Activated naive CD4-positive, alpha-beta T cell treated with anti-CD3 and anti-CD28 coated beads, Interleukin-2, amount 50 U/mL, for 16 hours (primary cell): Measurements from ENCODE around the gene ATPAF2.
A peak's percentile ranks its signal among the peaks of the same experiment; 100 is the strongest.

Experiments
- DNase-seq: peaks from one replicate; pipeline ENCODE4 v3.0.0-alpha.2; 2020

Gene ATPAF2

DNA sequence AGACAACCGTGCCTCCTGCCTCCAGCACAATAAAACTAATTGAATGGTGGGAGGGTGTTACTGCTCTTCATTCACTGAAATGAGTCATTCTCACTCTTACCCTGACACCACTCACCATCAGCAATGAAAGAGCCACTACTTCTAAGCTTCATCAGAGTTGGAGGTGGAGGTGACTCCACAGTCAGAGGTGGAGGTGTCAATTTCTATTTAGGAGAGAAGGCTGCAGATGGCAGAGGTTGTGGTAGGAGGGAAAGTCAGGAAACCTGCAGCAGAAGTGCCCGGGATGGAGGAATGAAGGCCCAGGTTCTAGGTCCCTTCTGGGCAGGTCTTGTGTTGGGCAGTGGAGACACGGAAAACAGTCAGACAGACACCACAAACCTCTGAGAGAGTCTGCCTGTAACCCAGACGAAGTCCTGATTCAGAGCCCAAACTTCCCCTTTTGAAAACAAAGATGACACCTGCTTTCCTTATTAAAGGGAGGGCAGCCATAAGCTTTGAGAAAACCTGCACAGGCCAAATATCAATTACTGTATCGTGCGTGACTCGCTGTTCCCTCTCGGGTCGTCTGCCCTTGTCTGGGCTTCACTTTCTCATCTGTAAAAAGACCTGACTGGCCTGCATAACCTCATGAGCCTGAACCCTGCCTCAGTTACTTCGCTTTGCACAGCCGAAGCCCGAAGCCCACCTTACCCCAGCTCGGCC is 668 bp downstream of the ATPAF2 start:
- DNase-seq = peak; percentile 16

DNA sequence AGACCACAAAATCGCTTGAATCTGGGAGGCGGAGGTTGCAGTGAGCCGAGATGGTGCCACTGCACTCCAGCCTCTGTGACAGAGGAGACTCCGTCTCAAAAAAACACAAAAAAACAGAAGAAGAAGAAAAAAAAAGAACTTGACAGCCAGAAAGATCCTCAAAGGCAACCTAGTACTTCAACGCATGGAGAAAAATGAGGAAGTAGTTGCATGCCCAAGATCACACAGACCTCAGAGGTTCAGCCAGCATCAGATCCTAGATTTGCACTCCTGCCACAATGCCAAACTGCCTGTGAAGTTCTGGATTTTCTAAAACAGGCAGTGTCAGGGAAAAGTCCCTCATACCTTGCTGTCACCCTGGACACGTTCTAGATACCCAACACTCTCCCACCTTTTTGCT is 1.5 kb downstream of the ATPAF2 start:
- DNase-seq = no peak

DNA sequence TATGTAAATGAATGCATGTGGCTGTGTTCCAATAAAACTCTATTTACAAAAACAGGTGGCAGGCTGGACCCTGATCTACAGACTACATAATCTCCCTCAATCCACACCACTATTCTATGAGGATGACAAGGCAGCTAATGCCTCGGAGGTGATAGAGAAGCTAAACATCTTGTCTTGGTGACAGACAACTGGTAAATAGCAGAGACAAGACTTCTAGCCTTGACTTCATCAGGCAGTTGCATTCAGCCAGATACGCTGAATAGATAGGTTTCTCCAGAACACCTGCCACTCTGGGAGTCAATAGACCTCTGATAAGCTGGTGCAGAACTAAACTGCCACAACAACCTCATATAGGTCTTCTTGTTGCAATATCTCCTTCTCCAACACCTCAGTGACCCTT is 3.3 kb downstream of the ATPAF2 start:
- DNase-seq = no peak

DNA sequence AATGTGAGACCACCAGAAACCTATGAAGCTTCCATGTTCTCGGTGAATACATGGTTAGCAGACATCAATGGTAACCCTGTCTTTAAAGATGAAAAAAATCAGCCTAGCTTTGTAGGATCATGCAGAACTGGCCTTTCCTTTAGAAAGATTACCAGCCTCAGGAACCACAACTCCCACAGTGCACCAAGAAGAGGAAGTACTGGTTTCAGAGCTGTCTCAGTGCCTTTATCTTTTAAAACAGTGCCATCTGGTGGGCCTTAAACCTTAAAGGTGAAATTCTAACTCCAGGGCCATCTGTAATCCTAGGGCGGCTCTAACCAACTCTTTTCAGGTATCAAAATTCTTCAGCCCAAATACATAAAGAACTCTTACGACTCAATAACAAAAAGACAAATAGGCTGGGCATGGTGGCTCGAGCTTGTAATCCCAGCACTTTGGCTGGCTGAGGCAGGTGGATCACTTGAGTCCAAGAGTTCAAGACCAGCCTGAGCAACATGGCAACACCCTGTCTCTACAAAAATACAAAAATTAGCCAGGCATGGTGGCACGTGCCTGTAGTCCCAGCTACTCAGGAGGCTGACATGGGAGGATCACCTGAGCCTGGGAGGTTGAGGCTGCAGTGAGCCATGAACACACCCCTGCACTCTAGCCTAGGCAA is 5.4 kb downstream of the ATPAF2 start:
- peak; percentile 35 for DNase-seq

DNA sequence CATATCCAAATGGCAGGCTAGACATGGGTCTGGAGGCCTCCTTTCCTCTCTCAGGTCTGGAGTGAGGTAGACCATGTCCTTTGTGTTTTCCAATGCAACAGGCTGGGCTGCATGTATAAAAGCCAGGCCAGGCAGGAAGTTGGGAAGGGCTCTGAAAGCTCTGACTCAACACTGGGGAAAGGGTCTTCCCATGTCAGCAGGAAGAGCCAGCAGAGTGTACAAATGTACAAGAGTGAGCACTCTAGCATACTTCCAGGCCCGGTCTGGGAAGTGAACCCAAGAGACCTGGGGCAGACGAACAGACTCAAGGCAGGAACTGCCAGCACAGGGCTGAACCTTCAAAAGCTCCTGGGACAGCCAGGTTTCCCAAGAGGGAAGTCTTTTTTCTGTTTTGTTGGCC is 7.0 kb downstream of the ATPAF2 start:
- DNase-seq = no peak

DNA sequence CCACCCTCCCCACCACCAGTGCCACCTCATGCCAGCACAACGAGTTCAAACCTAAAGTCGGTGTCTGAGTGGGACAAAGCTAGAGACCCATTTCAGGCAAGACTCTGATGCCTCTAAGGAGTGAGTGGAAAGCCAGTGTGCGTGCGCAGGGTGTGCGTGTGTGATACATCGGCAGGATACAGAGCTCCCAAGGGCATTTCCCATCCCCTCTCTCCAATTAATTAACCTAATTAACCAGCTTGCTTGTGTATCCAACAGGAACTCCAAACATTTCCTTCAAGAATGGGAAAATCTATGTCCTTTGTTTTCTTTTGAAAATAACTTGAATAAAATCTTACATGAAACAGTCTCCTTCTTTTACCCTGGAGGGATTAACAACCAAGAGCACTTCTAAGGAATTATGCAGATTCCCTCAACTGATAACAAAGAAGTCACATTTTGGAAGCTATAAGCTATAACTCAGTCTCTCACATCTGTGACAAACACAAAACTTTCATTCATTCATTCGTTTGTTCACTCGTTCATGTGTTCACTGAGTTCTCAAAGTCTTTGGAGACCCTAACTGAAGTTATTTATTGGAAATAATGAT is 9.9 kb downstream of the ATPAF2 start:
- DNase-seq = no peak

DNA sequence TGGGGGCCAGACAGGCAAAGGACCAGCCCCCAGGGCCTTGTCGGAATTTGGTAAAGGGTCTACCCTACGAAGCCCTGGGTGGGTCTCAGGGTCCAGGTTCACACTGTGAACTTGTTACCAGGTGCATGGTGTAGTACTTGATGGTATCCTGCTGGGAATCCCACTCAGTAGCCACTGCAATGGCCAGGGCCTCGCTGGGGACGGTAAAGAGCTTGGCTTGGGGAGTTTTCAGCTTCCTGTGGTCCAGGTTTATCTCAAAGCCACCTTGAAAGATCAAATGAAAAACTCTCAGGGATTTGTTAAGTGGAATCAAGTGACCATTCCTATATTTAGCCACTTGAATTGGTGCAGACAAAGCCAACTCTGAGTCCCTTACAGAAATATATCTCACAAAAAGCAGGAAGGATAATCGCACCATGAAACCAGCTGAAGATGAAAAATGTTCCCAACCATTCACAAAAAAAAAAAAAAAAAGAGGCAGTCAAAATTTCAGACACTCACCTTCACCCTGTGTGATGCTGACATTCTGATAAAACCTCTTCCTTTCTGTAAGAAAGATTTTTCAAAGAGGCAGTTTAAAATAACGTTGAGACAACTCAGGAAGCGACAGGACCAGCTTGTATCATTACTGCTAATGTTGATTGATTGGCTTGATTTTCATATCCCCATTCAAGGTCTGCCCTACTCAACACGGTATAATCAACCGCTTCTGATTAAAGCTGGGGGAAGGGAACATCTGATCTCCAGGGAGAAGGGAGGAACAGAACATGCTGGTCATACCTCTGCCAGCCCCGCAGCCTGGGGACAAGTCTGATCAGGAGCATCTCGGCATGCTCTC is 10.6 kb downstream of the ATPAF2 start:
- no peak for DNase-seq

DNA sequence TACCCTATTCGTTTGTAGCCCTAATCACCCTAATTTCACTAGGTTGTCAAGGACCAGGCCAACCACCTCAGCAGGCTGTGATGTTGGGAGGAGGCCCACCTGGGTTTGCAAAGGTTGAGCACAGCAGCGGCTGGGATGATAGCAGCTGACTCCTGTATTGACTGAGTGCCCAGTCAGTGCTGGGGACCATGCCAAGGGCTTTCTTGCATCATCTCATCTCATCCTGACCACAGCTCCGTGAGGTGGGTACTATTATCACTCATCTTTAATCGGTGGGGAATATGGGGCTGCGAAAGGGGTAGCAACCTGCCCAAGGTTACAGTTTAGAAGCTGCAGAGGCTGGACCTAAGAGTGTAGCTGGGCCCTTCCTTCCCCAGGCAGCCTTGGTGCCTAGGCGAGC is 11.7 kb downstream of the ATPAF2 start:
- DNase-seq = no peak

DNA sequence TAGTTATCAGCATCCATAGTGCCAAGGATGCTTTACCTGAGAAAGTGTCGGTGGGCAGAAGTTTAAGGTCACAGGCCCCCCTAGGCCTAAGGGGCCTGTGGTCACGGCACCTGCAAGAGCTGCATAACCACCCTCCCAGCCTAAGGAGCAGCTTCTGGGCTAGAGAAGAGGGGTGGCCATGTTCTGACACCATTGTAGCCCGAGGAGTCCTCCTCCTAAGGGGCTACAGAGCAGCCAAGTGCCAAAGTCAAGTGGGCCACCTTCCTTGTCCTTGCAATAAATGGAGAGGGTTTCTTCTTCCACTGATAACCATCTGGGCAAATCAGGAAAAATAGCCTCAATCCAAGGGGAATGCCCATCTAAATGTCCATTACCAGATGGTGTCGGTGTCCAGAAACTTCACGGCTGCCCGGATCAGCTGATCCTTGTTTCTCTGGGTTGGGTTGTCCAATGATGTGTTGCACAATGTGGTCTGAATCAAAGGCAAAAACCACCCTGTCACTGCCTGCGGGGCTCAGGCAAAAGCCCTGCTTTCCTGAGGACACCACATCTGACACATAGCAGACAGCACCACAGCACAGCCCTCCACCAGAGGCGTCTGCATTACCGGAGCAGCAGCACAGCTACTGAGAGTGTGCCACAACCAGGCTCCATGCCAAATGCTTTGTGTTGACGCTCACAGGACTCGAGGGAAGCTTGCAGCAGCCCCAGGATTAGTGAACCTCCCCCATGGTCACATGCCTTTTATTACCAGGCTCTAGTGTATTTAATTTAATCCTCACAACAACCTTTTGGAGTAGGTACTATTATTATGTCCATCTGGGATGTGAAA is 12.8 kb downstream of the ATPAF2 start:
- DNase-seq = no peak

DNA sequence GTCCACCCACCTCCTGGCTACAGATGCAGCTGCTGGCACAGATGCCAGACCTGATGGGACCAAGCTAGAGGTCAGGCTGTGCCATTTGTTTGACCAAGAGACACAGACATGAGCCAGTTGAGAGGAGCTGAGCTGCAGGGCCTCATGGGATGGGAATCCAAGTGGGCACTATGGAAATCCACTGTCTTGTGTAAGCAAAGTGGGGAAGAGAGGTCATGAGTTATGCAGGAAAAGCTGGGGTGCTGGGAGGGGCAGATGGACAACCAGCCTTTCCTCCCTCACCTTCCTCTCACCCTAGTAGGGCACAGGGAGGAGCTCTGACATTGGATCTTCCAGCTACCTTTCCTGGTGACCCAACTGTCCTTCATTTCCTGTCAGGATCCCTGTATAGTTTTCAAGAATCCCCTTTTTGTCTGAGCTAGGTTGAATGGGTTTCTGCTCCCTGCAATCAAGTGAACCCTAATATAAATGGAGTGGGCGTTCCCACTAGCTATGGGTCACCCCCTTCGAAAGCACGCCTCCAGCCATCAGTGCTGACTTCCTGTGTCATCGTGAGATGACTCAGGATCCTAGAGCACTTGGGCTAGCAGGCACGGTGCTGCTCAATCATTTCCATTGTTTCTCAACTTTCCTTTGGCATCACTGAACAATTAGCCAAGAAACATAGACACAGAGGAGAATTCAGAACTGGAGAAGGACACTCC is 13.6 kb downstream of the ATPAF2 start:
- DNase-seq = no peak

DNA sequence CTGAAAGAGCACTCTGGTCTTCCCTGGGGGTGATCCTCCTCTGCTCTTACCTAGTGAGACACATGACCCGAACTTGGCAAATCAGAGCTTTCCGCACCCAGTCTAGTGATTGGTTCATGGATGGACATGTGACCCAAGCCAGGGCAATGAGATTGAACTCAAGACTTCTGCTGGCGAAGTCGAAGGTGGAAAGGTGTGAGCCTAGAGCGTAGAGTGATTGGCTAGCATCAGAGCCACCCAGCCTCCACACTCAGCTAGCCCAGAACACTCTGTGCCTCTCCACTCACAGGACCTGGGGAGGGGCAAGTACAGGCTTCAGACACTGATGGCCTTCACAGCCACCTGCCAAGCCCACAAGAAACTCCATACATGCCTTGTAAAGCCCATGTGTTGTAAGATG is 17.6 kb downstream of the ATPAF2 start:
- DNase-seq = no peak

DNA sequence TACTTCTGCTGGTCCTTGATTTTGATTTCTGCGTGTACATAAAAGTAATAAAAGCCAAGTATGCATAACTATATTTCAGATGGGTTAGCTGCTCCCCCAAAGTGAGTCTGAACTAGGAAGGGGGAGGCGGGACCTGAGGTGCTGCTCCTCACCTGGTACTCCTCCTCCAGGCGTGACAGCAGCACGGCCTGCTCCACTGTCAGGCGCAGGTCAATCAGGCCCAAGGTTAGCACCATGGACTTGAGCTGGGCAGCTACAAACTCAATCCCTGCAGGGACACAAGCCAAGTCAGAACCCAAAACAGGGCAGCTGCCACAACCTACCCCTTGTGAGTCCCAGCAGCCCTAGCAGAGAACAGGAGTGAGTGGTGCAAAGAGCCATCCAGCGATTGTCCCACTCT is 18.0 kb downstream of the ATPAF2 start:
- DNase-seq = no peak

DNA sequence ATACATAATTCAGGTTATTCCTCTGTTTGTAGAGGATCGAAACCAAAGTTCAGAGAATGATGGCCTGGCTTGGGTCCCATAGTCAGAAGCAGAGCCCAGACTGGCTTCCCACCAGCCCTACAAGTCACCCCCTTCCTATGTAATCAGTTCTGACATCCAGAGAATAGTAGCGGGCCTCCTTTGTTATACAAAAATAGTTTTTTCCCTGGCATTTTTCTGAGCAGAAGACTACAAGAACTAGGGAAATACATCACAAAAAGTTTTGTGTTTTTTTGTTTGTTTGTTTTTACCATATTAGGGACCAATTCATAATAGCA is 19.2 kb downstream of the ATPAF2 start:
- DNase-seq = no peak

DNA sequence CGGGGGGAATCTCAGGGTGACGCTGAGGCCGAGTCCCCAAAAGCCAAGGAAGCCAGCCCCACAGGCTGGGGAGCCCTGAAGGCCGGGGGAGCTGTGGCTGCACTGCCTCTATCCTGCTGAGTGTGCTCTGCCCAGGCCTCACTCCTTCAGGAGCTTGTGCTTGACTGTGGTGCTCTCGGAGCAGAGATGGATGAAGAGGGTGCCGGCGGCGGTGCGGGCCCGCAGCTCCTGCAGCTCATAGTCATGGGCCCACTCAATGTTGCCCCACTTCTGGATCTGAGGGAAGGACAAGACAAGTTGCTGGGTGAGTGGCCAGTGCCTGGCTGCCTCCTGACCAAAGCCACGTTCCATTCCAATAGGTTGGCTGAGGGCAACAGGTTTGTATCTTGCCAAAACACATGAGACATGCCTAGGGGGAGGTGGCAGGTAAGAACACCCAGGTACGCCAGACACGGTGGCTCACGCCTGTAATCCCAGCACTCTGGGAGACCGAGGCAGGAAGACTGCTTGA is 20.5 kb downstream of the ATPAF2 start:
- no peak for DNase-seq

DNA sequence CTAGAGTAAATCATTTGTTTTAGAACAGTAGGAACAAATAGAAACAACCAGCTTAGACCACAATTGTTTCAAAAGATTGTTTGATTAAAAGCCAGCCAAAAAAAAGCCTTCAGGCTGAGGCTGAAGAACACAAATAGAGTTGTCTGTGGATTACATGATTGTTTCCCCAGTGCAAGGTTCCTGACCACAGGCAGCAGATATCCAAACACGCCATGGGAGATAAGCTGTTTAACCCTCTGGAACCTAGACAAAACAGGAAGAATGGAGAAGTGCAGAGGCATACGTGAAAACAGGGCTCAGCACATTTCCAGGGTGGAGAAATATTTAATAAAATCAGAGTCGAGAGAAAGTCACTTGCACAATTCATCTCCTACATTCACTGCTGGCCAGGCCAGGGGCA is 21.0 kb downstream of the ATPAF2 start:
- no peak for DNase-seq

DNA sequence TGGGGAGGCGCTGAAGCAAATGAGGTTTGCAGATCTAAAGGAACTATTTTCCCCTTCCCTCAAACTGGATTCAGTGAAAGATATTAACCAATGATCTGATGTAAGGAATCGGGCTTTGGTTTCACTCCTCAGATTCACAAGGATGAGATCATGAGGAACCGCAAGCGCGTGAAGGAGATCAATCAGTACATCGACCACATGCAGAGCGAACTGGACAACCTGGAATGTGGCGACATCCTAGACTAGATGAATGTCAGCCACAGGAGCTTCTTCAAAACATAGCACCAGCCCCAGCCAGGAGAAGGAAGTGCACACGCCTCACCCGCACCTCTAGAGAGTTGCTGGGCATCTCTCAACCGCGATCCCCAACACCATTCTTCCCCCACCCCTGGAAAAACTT is 22.5 kb downstream of the ATPAF2 start:
- DNase-seq = no peak

DNA sequence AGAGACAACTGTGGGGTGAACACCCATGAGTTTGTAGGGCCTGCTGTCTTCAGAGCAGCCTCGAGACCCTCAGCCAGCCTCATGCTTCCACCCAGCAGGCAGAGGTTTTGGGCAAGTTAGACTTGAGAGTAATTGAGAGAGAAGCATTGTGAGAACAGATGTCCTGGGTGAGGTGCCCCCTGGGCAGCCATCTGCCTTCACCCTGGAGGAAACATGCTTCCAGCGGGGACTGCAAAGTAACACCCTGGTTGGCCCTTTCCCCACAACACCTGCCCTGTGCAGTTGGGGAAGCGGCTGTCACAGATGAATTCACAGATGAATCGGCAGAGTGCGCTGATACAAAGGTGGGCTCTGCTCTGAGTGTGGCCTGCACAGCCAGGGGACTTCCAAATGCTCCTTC is 23.4 kb downstream of the ATPAF2 start:
- DNase-seq = no peak

DNA sequence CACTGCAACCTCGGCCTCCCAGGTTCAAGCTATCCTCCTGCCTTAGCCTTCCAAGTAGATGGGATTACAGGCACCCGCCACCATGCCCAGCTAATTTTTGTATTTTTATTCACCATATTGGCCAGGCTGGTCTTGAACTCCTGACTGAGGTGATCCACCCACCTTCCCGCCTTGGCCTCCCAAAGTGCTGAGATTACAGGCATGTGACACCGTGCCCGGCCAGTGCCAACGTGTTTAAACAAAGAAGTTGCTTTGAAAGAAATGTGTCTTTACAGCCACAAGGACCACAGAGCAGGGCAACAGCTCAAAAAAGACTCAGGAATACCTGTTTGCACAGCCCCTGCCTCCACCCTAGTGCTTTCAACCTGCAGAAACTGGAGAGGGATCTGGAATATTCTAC is 25.0 kb downstream of the ATPAF2 start:
- no peak for DNase-seq

DNA sequence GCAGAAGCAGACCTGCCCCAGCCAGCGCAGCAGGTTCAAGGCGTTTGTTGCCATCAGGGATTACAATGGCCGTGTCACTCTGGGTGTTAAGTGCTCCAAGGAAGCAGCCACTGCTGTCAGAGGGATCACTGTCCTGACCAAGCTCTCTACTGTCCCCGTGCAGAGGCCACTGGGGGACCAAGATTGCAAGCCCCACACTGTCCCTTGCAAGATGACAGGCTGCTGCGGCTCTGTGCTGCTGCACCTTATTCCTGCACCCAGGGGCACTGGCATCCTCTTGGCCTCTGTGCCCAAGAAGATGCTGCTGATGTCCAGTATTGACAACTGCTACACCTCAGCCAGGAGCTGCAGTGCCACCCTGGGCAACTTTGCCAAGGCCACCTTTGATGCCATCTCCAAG is 27.7 kb downstream of the ATPAF2 start:
- DNase-seq = no peak

DNA sequence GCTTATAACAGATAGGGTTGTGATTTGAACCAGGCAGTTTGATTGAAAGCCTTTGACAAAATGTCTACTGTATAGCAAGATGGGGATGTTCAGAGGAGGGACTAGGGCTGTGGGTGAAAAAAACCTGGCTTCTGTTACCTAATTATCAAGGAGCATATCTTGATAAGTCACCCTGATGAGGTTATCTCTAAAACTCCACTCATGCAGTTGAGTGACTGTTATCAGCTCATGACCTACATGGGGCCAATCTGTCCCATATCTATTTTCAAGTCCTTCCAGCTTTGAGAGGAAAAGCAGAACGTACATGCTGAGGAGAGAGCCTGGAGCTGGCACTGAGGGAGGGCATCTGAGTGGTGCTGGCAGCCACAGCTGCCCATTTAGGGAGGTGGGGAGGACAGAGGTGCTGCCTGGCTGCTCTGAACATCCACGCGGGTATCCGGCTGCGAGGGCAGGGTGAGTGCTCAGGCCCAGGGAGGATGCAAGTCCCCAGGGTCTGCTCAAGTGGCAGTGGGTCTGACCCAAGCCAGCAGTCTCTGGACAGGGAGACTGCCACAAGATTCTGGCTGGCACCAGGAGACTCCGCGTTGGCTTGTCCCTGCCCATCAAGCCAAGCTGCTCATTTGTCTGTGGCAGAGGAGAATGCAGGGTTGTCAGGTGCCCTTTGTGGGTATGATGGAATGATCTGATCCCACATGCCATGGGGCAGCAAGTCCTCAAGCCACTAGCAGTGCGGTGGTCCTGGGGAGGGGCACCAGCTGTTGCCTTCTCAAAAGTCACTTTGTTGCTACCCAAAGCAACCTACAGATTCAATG is 29.2 kb downstream of the ATPAF2 start:
- no peak for DNase-seq
